Kidney (tissue), 14 donors: ENCODE measurements around the gene WDFY3. TPM values are rescaled to one million over a fixed set of nuclear protein-coding genes. Genes with fewer than 3 reads are reported as not detected.
A peak's percentile ranks its signal among the peaks of the same experiment; 100 is the strongest.

Experiments
- DNase-seq, 5 donors: peaks; one replicate each; pipeline ENCODE4 v3.0.0-alpha.2; 2013 to 2020
- FAIRE-seq: peaks from 2 replicates; lab custom pipeline; 2012; peaks lifted over from hg19 to GRCh38; lab: Jason Lieb, UNC
- H3K27ac ChIP-seq, 2 donors: one replicate each; pipeline ENCODE4 v1.7.0; 2013; ENCODE audit warnings: low read depth in 2 of 2, low read length in 2 of 2, inconsistent platforms in 1 of 2
- H3K27me3 ChIP-seq: one replicate; pipeline ENCODE4 v1.7.1; 2013; ENCODE audit warnings: low read length, inconsistent platforms; ENCODE audit not compliant: control insufficient read depth, insufficient read depth
- H3K36me3 ChIP-seq, 3 donors: one replicate each; pipeline versions ENCODE4 v1.7.0 to v1.7.1; 2013; ENCODE audit warnings: low read length in 3 of 3, control low read depth in 1 of 3, inconsistent platforms in 1 of 3; ENCODE audit not compliant: insufficient read depth in 3 of 3, control insufficient read depth in 2 of 3
- H3K4me1 ChIP-seq, 3 donors: one replicate each; pipeline versions ENCODE4 v1.7.0 to v1.7.1; 2013; ENCODE audit warnings: low read length in 3 of 3, inconsistent platforms in 1 of 3, low read depth in 1 of 3; ENCODE audit not compliant: control insufficient read depth in 2 of 3, insufficient read depth in 2 of 3
- H3K4me3 ChIP-seq, 3 donors: one replicate each; pipeline versions ENCODE4 v1.7.0 to v1.8.1; 2013; ENCODE audit warnings: low read length in 3 of 3, control low read depth in 1 of 3, inconsistent platforms in 1 of 3
- H3K9ac ChIP-seq, 3 donors: one replicate each; pipeline versions ENCODE4 v1.7.0 to v1.7.1; 2013; ENCODE audit warnings: low read length in 3 of 3, control low read depth in 1 of 3, inconsistent platforms in 1 of 3
- H3K9me3 ChIP-seq, 3 donors: one replicate each; pipeline versions ENCODE4 v1.7.0 to v1.7.1; 2013; ENCODE audit warnings: low read length in 3 of 3, control low read depth in 1 of 3, inconsistent platforms in 1 of 3; ENCODE audit not compliant: control insufficient read depth in 2 of 3, insufficient read depth in 1 of 3
- intact Hi-C: fragments of 100-400 bp; cut with DNase I; formaldehyde crosslinking; loops from one replicate; pipeline ENCODE4 v1.11.1; 2022
- polyA plus RNA-seq: library from polyadenylated mRNA; stranded (reverse); fragments of 350-450 nt; fragmentation: Illumina TruSeq; extraction: RNeasy Lipid Tissue Mini Kit (QIAGEN cat#74804); gene quantifications from one replicate; pipeline ENCODE4 v1.2.3, GENCODE V29; 2014; ENCODE audit warnings: low read depth, low replicate concordance; ENCODE audit not compliant: insufficient read depth
- total RNA-seq: library from RNA; stranded (reverse); fragmentation: NEBNext Ultra II Directional; extraction: Animal tissue kit (Norgen Biotek cat#: 25700); gene quantifications from one replicate; pipeline ENCODE4 v1.2.1, GENCODE V29; 2021
- TF ChIP-seq, protein P1 (sequence below): IDR thresholded peaks from 3 replicates; pipeline ENCODE4 v1.5.1; 2012; ENCODE audit warnings: mild to moderate bottlenecking, moderate library complexity, borderline replicate concordance; ENCODE audit not compliant: insufficient read depth; ENCODE audit errors: extremely low read depth
- donor health status: control.
- donor health status: control.
- donor health status: control.
- donor health status: control.
- donor health status: control.
- donor health status: DM: yes; HTN: yes; CAD: no.
- donor health status: Normal renal cell carcinoma (clear cell type).

Gene WDFY3
- total and polyA plus RNA-seq, 2 donors from 2014 or later = 9.4 to 151 TPM

DNA sequence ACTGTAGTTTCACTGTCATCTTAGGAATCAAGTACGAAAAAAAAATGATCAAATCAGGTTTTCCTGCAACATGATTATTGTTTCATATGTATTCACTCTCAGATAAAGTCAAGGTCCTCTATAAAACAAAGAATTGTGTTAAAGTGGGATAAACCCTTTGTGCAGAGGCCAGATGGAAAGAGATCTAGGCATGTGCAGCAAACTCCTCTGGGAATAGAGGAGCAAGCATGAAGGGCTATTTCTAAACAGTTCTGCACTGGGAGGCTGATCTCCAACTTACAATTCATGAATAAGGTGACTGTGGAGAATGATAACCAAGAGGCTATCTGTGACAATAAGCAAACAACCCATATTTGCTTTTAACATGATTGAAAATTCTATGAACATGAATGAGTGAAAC lies 2.4 kb upstream of the WDFY3 start:
- H3K9ac ChIP-seq = no peak overlapping the region
- H3K27ac ChIP-seq = no peak overlapping the region
- intact Hi-C loops = no loop called here
- FAIRE-seq = no peak
- H3K9me3 ChIP-seq = no peaks in the 10 kb centered on the region
- H3K36me3 ChIP-seq = no peaks in the 10 kb centered on the region
- H3K4me1 ChIP-seq = no peaks in the 10 kb centered on the region
- DNase-seq = no peak
- H3K4me3 ChIP-seq = peak overlapping the region in 1 of 3 donors; percentile 5
- TF ChIP-seq, protein P1, sequence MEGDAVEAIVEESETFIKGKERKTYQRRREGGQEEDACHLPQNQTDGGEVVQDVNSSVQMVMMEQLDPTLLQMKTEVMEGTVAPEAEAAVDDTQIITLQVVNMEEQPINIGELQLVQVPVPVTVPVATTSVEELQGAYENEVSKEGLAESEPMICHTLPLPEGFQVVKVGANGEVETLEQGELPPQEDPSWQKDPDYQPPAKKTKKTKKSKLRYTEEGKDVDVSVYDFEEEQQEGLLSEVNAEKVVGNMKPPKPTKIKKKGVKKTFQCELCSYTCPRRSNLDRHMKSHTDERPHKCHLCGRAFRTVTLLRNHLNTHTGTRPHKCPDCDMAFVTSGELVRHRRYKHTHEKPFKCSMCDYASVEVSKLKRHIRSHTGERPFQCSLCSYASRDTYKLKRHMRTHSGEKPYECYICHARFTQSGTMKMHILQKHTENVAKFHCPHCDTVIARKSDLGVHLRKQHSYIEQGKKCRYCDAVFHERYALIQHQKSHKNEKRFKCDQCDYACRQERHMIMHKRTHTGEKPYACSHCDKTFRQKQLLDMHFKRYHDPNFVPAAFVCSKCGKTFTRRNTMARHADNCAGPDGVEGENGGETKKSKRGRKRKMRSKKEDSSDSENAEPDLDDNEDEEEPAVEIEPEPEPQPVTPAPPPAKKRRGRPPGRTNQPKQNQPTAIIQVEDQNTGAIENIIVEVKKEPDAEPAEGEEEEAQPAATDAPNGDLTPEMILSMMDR = no peak
- no peaks in the 10 kb centered on the region for H3K27me3 ChIP-seq

DNA sequence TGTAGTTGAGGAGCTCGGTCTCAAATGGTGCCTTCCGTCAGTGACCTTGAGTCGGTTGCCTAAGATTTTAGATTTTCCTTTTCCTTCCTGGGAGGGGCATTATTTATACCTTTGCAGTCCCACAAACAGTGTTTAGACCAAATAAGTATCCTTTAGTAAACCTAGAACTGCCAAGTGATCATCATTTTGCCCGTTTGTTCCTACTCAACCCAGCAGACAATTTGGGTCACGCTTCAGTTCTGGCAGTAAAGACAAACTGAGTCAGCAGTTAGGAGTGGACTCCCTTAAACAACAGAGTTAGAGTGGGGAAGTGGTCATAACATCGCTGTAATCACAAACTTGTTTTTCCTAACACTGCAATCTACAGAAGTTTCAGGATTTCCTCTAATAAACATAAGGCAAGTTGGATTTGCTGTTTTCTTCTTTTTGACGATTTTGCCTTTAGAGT lies 777 bp upstream of the WDFY3 start:
- H3K9me3 ChIP-seq = no peaks in the 10 kb centered on the region
- peaks cover 0 to under 1% (median 0%) of the 10 kb centered on the region in 3 donors for H3K4me1 ChIP-seq
- H3K9ac ChIP-seq = peak overlapping the region; percentile 70 to 98 (median 81)
- no peaks in the 10 kb centered on the region for H3K27me3 ChIP-seq
- H3K36me3 ChIP-seq = no peaks in the 10 kb centered on the region
- H3K4me3 ChIP-seq = peak overlapping the region; percentile 94 to 99 (median 97)
- intact Hi-C loops = no loop called here
- TF ChIP-seq, protein P1 = no peak
- H3K27ac ChIP-seq = peak overlapping the region; percentile 95 to 96
- FAIRE-seq (no peak), DNase-seq (peak in 1 of 5 donors; percentile 51)

DNA sequence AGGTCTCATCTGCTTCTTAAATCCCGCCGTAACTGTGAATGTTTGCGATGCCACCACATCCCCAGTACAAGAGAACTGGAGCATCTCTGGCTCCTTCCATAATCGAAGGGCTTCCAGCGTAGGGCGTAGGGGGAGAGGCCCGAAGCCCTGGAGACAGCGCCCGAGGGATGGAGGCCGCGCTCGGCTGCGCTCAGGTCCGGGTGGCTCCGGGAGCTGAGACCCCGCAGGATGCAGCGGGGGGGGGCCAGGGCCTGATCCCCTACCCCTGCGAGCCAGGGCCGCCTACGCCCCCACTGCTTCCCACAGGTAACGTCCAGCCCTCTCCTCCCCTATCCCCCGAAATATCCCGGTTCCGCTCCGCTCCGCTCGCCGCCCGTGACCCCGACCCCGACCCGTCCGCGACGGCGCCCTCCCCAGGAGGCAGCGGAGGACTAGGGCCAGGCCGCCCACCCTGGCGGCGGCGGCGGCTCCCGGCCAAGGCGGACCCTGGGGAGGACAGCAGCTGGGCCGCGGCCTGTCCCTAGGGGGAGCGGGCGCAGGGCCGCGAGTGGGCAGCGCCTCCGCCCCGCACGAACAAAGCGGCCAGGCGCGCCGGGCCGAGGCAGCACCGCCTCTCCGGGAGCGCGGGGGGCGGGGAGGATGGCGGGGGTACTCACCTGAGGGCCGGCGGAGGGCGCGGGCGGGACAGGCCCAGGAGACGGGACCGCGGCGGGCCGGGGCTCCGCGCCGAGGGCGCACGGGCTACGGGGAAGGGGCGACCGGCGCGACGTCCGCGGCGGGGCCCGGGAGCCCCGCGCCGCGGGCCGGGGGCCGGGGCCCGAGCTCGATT lies 723 bp downstream of the WDFY3 start:
- peak overlapping the region; percentile 95 to 96 for H3K27ac ChIP-seq

More for the DNA sequence above, 723 bp downstream of the WDFY3 start:
- H3K4me3 ChIP-seq = peak overlapping the region; percentile 91 to 99 (median 97)
- H3K9ac ChIP-seq = peak overlapping the region; percentile 44 to 74 (median 58)
- TF ChIP-seq, protein P1 = peak; percentile 12
- no peaks in the 10 kb centered on the region for H3K36me3 ChIP-seq
- no peaks in the 10 kb centered on the region for H3K9me3 ChIP-seq
- DNase-seq (peak; percentile 73 to 85 (median 84)), FAIRE-seq (no peak)
- H3K4me1 ChIP-seq = peaks cover 0 to 2% (median 0%) of the 10 kb centered on the region in 3 donors
- no peaks in the 10 kb centered on the region for H3K27me3 ChIP-seq
- intact Hi-C loops = no loop called here
